CD4-positive, alpha-beta T cell treated with Interleukin-15 for 1 hour (primary cell): ENCODE data around the gene VASP.

Experiments used
- DNase-seq: peaks from one replicate; pipeline ENCODE4 v3.0.0-alpha.2; 2020

VASP gene

GRCh38 chr19:45558399-45558878 lies 51.2 kb downstream of the VASP start:
- peak; percentile 79 for DNase-seq

DNA sequence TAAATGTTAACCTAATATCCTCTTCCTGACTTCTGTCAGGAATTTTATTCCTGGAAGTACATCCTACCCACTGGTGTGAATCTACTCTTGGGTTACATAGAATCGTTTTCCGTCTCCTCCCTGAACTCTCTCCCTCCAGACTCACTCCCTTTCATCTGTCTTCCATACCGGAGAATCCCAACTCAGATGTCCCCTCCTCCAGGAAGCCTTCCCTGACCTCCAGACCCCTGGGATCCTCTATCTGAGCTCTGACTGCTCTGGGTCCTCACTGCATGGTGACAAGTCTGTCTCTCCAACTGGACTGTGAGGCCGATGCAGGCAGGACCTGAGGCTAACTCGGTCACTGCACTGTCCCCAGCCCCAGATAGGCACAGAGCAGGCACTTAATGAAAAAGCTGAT lies 52.8 kb downstream of the VASP start:
- DNase-seq = no peak

DNA sequence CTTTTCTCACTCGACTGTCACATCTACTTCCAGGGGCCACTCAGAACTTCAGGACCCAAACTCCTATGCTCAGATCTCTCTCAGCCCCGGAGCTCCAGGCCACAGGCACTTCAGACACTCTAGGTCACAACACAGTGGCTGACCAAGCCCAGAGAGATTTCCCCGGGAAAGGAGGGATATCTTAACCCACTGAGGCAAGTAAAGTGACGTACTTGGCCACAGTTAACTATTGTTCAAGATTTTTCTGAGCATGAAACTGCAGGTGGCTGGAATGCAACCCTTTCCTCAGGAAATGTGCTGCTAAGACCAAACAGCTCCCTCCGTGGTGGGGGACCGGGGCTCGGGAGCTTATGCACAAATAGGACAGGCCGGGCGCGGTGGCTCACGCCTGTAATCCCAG lies 53.4 kb downstream of the VASP start:
- no peak for DNase-seq

- DNase-seq = no peak
These were observed 57.0 kb downstream of the VASP start for GRCh38 chr19:45564131-45564780.

- no peak for DNase-seq
These were observed 60.3 kb downstream of the VASP start for GRCh38 chr19:45567609-45568008.

GRCh38 chr19:45568732-45569131 lies 61.5 kb downstream of the VASP start:
- no peak for DNase-seq

- DNase-seq = peak; percentile 50
These were observed 62.5 kb downstream of the VASP start for GRCh38 chr19:45569619-45570421.

GRCh38 chr19:45571457-45572220 lies 64.4 kb downstream of the VASP start:
- DNase-seq = no peak

DNA sequence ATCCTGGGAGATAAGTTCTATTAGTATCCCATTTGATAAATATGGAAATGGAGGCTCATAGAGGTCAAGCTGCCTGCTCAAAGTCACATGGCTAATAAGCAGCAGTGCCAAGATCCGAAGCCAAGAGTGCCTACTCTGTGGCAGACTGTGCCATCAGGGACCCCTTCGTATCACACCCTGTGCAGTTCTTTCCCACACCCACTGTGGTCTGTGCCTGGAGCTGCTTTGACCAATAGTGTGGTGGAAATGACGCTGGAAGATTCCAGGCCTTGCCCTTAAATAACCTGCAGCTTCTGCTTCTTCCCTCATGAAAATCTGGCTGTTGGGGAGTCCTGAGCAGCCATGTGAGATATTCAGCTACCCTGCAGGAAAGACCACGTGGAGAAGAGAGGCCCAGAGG lies 67.2 kb downstream of the VASP start:
- DNase-seq = no peak

- no peak for DNase-seq
These were observed 67.9 kb downstream of the VASP start for GRCh38 chr19:45575216-45575615.
